Activated T-cell treated with anti-CD3 and anti-CD28 coated beads for 48 hours (primary cell): ENCODE data around the gene AAGAB.
"Not testable (repeated sequence)": the region's sequence is repeated elsewhere in the genome, so short reads cannot be mapped to it uniquely, and the experiment has no call there.

Experiments used
- DNase-seq: peaks from one replicate; pipeline ENCODE4 v3.0.0-alpha.2; 2020; ENCODE audit warnings: low read depth

Gene AAGAB

GRCh38 chr15:67171471-67171870, 83.0 kb downstream of the AAGAB start:
- no peak for DNase-seq

- DNase-seq = no peak
Measured at GRCh38 chr15:67170143-67170925, 84.1 kb downstream of the AAGAB start.

GRCh38 chr15:67168694-67169093, 85.8 kb downstream of the AAGAB start:
- DNase-seq = no peak

GRCh38 chr15:67167091-67167490, 87.4 kb downstream of the AAGAB start:
- DNase-seq = no peak

GRCh38 chr15:67166280-67167009, 88.0 kb downstream of the AAGAB start:
- DNase-seq = no peak

- no peak for DNase-seq
Measured at GRCh38 chr15:67165254-67166253, 88.9 kb downstream of the AAGAB start.

- DNase-seq = no peak
Measured at GRCh38 chr15:67164811-67165253, 89.6 kb downstream of the AAGAB start.

- no peak for DNase-seq
Measured at GRCh38 chr15:67164401-67164791, 90.1 kb downstream of the AAGAB start.

- no peak for DNase-seq
Measured at GRCh38 chr15:67163180-67163579, 91.3 kb downstream of the AAGAB start.

- no peak for DNase-seq
Measured at GRCh38 chr15:67161881-67162280, 92.6 kb downstream of the AAGAB start.

- DNase-seq = no peak
Measured at GRCh38 chr15:67161412-67161811, 93.0 kb downstream of the AAGAB start.

- no peak for DNase-seq
Measured at GRCh38 chr15:67158367-67158766, 96.1 kb downstream of the AAGAB start.

- DNase-seq = no peak
Measured at GRCh38 chr15:67157521-67158252, 96.8 kb downstream of the AAGAB start.

GRCh38 chr15:67156834-67157233, 97.6 kb downstream of the AAGAB start:
- DNase-seq = no peak

- DNase-seq = no peak
Measured at GRCh38 chr15:67156426-67156825, 98.0 kb downstream of the AAGAB start.

GRCh38 chr15:67154249-67154648, 100.2 kb downstream of the AAGAB start:
- DNase-seq = no peak

- DNase-seq = not testable (repeated sequence)
Measured at GRCh38 chr15:67153044-67153443, 101.4 kb downstream of the AAGAB start.

GRCh38 chr15:67152429-67152828, 102.0 kb downstream of the AAGAB start:
- DNase-seq = no peak
